ENCODE data around the gene RNF40. TPM values are rescaled to one million over a fixed set of nuclear protein-coding genes. Genes with fewer than 3 reads are reported as not detected.

The RNF40 gene
- total and polyA plus RNA-seq, 2 experiments from 2014 or later = 70.4 to 75.3 TPM

GRCh38 chr16:30736995-30737793 is 24.9 kb upstream of the RNF40 start:
- Histone ChIP-seq H3K79me2 (peaks cover 3% of the 10 kb centered on the region), H3K4me3 (no peak overlapping the region), H2AFZ (no peak overlapping the region), H3K36me3 (replicated peaks; ENCODE audit: insufficient read depth, low read depth) (no peaks in the 10 kb centered on the region), H4K20me1 (ENCODE audit: insufficient read depth, poor library complexity, severe bottlenecking) (no peaks in the 10 kb centered on the region), H3K9me2 (replicated peaks; ENCODE audit: insufficient read depth) (no peaks in the 10 kb centered on the region), H3K4me2 (no peak overlapping the region), H3K27ac (no peak overlapping the region), H3K9me3 (ENCODE audit: low read depth) (no peaks in the 10 kb centered on the region), H3K4me1 (ENCODE audit: insufficient read depth) (peaks cover 14% of the 10 kb centered on the region), H3K27me3 (no peaks in the 10 kb centered on the region)
- WGBS (ENCODE audit: low lambda C conversion rate, missing lambda C conversion rate) = 97% methylated on average over 17 of the region's 17 CpGs
- TF ChIP-seq, protein P1, sequence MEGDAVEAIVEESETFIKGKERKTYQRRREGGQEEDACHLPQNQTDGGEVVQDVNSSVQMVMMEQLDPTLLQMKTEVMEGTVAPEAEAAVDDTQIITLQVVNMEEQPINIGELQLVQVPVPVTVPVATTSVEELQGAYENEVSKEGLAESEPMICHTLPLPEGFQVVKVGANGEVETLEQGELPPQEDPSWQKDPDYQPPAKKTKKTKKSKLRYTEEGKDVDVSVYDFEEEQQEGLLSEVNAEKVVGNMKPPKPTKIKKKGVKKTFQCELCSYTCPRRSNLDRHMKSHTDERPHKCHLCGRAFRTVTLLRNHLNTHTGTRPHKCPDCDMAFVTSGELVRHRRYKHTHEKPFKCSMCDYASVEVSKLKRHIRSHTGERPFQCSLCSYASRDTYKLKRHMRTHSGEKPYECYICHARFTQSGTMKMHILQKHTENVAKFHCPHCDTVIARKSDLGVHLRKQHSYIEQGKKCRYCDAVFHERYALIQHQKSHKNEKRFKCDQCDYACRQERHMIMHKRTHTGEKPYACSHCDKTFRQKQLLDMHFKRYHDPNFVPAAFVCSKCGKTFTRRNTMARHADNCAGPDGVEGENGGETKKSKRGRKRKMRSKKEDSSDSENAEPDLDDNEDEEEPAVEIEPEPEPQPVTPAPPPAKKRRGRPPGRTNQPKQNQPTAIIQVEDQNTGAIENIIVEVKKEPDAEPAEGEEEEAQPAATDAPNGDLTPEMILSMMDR (IDR thresholded peaks at IDR 0.05; ENCODE audit: poor library complexity) = no peak
- TF ChIP-seq EZH2phosphoT487 (IDR thresholded peaks at IDR 0.05; ENCODE audit: low read depth, severe bottlenecking, unreplicated experiment) = no peak
- no peak for TF ChIP-seq EZH2 (IDR thresholded peaks at IDR 0.05; ENCODE audit: borderline replicate concordance)
- DNase-seq (ENCODE audit: low spot score) = no peak

GRCh38 chr16:30737794-30738648 is 24.1 kb upstream of the RNF40 start:
- H3K9me3 ChIP-seq (ENCODE audit: low read depth) = no peaks in the 10 kb centered on the region
- no peak overlapping the region for H3K4me2 ChIP-seq
- no peaks in the 10 kb centered on the region for H4K20me1 ChIP-seq (ENCODE audit: insufficient read depth, poor library complexity, severe bottlenecking)
- H3K36me3 ChIP-seq (replicated peaks; ENCODE audit: insufficient read depth, low read depth) = no peaks in the 10 kb centered on the region
- H3K9me2 ChIP-seq (replicated peaks; ENCODE audit: insufficient read depth) = no peaks in the 10 kb centered on the region
- WGBS (ENCODE audit: low lambda C conversion rate, missing lambda C conversion rate) = 97% methylated on average over 25 of the region's 25 CpGs
- H3K27ac ChIP-seq = no peak overlapping the region
- no peak overlapping the region for H3K4me3 ChIP-seq
- no peak overlapping the region for H2AFZ ChIP-seq
- H3K79me2 ChIP-seq = peaks cover 7% of the 10 kb centered on the region
- TF ChIP-seq, protein P1 (IDR thresholded peaks at IDR 0.05; ENCODE audit: poor library complexity) = no peak
- TF ChIP-seq EZH2phosphoT487 (IDR thresholded peaks at IDR 0.05; ENCODE audit: low read depth, severe bottlenecking, unreplicated experiment) (no peak), EZH2 (IDR thresholded peaks at IDR 0.05; ENCODE audit: borderline replicate concordance) (no peak)
- no peaks in the 10 kb centered on the region for H3K27me3 ChIP-seq
- peaks cover 14% of the 10 kb centered on the region for H3K4me1 ChIP-seq (ENCODE audit: insufficient read depth)
- DNase-seq (ENCODE audit: low spot score) = no peak

DNA sequence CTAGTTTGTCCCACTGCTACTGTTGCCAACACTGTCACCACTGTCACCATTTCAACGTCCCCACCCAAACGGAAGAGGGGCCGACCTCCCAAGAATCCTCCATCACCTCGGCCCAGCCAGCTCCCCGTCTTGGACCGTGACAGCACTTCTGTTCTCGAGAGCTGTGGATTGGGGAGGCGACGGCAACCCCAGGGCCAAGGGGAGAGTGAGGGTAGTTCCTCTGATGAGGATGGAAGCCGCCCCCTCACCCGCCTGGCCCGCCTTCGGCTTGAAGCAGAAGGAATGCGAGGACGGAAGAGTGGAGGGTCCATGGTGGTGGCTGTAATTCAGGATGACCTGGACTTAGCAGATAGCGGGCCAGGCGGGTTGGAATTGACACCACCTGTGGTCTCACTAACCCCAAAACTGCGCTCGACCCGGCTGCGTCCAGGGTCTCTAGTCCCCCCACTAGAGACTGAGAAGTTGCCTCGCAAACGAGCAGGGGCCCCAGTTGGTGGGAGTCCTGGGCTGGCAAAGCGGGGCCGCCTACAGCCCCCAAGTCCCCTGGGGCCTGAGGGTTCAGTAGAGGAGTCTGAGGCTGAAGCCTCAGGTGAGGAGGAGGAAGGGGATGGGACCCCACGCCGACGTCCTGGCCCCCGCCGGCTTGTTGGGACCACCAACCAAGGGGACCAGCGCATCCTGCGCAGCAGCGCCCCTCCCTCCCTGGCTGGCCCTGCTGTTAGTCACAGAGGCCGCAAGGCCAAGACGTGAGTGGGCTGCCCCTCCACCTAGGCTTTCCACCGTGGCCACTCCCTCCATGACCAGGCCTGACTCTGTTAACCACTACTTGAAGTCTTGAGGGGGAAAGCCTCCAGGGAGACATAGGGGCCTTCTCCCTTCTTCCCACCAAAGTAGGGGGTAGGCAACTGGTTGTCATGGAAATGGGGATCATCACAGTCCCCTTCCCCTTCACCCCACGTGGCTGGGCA is 22.9 kb upstream of the RNF40 start:
- no peak for DNase-seq (ENCODE audit: low spot score)
- Histone ChIP-seq H3K27ac (peak overlapping the region; percentile 96), H3K4me2 (no peak overlapping the region), H2AFZ (no peak overlapping the region), H3K4me3 (no peak overlapping the region), H3K4me1 (ENCODE audit: insufficient read depth) (peaks cover 14% of the 10 kb centered on the region), H3K9me3 (ENCODE audit: low read depth) (no peaks in the 10 kb centered on the region), H3K36me3 (replicated peaks; ENCODE audit: insufficient read depth, low read depth) (no peaks in the 10 kb centered on the region), H3K27me3 (no peaks in the 10 kb centered on the region), H4K20me1 (ENCODE audit: insufficient read depth, poor library complexity, severe bottlenecking) (no peaks in the 10 kb centered on the region), H3K9me2 (replicated peaks; ENCODE audit: insufficient read depth) (no peaks in the 10 kb centered on the region), H3K79me2 (peaks cover 7% of the 10 kb centered on the region)
- TF ChIP-seq, protein P1 (IDR thresholded peaks at IDR 0.05; ENCODE audit: poor library complexity) = no peak
- TF ChIP-seq EZH2 (IDR thresholded peaks at IDR 0.05; ENCODE audit: borderline replicate concordance) (no peak), EZH2phosphoT487 (IDR thresholded peaks at IDR 0.05; ENCODE audit: low read depth, severe bottlenecking, unreplicated experiment) (no peak)
- 94% methylated on average over 37 of the region's 37 CpGs for whole genome bisulfite sequencing (ENCODE audit: low lambda C conversion rate, missing lambda C conversion rate)
